GM21447 (cell line): ENCODE results near the gene TSPAN33.

Experiments used
- ATAC-seq: cut with Tn5 transposase; IDR thresholded peaks from one replicate; pipeline ENCODE4 v1.9.1; 2021; ENCODE audit not compliant: unreplicated experiment

The TSPAN33 gene, protein sequence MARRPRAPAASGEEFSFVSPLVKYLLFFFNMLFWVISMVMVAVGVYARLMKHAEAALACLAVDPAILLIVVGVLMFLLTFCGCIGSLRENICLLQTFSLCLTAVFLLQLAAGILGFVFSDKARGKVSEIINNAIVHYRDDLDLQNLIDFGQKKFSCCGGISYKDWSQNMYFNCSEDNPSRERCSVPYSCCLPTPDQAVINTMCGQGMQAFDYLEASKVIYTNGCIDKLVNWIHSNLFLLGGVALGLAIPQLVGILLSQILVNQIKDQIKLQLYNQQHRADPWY

DNA sequence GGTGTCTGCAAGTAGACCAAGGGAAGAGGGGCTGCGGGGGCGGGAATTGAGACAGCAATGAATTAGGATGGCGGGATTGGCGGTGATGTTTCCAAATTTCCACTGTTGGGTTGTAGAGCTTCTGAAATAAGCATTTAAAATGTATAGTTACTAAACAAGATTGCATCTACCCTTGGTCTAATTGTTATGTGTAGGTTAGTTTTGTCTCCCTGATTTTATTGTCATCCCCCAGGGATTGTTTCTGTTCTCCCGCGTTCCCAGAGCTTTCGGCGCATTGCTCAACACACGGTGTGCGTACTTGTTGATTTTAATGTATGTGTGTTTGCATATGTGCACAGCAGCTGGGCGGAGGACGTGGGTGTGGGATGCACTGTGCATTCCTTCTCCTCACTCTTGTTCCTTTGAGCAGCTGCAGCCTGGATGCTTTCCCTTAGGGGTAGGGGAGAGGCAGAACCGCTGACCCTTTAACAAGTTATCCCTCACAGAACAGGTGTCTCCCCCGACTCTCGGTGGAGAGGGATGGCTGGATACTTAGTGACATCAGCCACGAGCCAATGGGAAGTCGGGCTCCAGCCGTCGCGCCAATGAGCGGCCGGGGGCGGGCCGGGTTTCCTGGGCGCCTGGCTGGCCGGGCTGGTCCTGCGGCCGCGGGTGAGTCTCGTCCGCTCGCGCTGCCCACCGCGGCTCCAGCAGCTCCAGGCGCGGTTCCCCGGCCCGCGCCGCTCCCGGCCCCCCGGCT is at the start of gene TSPAN33:
TSS of gene TSPAN33 (plus strand) at position 613 of the 739 bp plus-strand sequence. CDS start 274 bp downstream, outside the sequence.
- ATAC-seq = peak; percentile 54

DNA sequence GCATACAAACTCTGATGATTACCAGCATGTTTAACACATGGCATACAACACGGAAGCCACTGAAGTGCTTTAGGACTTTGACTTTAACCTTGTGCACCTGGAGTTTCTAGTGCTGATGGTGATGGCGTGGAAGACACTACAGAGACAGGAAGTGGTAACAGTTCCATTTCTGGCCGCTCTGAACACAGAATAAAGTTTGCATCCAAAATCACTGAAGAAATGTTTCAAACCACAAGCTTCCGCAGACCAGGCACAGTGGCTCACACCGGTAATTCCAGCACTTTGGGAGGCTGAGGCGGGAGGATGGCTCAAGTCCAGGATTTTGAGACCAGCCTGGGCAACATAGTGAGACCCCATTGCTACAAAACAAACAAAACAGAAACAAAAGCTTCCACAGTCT is 49.2 kb upstream of the TSPAN33 start:
- peak; percentile 90 for ATAC-seq

DNA sequence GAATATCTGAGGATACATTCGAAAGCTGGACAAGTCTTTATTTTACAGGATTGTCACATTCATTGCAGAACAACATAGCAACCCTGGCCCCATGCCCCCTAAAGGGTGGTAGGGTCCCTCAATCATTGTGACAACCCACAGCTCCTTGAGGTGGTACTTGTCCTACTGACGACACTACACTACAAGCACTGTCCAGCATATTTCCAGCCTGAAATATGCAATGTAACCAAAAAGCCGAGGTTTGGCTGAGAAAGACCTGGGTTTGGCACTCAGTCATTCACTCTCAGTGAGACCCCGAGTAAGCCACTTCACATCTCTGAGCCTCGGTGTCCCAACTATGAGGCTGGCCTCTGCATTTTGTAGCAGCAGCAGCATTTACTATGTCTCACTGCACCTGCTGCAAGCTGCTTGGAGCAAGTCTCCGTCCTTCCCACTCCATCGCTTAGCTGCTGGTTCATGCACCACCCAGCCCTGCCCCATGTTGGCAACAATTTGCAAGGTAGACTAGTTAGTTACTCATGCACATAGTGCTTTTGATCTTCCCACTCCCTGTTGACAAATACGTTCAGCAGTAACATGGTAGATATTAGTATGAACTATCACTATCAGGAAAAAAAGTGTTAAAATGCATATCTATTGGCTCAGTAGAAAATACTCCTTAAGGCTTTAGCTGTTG is 46.0 kb upstream of the TSPAN33 start:
- no peak for ATAC-seq

DNA sequence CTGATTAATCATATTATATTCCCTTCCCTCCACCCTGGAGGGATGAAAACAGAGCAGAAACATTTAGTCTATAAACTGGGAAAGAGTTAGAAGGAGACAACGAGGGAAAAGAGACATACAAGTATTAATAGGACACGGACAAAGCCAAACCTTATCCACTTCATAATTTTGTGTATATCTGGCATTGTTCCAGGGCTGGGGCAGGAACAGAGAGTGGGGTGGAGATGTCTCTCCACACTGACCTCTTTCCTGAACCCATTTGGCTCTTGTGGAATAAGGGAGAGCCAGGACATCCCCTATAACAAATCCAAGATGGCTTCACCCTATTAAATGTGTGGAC is 43.7 kb upstream of the TSPAN33 start:
- no peak for ATAC-seq

DNA sequence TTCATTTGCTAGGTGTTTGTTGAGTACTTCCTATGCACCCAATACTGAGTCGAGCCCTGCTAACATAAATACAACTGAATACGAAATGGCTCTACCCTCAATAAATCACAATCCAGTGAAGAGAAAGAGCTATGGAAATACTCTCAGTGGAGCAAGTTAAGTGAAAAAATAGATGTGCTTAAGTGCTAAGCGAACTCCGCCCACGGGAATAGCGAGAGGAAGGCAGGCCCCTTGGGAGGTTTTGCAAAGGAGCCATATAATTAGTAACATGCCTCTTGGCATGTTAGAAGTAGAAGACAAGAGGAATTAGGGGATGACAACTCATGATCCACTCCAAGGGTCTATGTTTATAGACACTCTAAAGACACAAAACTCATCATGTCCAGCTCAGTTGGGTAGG is 42.8 kb upstream of the TSPAN33 start:
- ATAC-seq = no peak

DNA sequence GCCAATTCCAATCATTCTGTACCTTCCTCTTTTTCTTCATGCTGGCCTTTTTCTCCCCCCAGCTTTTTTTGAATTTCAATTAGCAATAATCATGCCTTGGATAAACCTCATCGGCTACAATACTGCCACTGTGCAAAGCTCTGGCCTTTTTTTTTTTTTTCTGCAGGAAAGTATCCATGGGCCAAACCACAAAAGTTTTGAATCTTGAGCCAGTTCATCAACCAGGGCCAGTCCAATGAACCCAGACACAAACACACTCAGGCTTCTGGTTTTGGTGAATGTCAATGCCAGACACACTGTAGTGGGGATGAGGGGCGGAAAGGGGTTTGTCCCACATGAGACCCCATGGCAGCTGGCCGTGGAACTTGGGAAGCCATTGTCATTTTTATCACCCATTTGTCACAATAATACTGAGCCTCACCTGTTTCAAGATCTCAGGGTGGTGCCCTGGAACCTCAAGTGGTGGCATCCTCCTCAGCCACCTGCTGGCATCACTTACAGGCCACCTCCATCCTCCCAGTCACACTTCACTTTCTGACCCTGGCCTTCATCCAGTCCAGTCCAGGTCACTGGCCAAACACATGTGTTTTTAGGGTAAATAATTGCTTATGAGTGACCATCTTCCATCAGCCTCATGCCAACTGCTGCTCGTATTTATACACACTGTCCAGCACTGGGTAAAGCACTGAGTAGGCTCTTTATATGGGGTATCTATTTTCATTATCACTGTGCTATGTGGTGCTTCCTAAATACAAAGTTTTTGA is 40.8 kb upstream of the TSPAN33 start:
- no peak for ATAC-seq

DNA sequence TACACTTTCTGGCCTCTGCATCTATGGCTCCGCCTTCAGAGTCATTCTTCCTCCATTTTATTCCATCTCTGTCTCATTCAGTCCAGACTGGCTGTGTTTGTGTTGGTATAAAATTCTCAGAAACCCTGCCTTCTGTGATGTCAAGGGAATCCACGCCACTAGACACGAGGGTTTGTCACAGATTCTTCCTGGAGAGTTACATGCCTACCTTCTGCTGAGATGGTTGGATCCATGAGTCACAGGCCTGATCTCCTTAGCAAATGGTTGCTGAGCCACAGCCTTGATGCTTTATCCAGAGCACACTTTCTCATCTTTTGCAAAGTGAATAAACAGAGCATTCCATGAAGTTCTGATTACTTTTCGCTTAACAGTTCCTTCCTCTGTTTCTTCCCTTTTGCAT is 35.9 kb upstream of the TSPAN33 start:
- no peak for ATAC-seq

DNA sequence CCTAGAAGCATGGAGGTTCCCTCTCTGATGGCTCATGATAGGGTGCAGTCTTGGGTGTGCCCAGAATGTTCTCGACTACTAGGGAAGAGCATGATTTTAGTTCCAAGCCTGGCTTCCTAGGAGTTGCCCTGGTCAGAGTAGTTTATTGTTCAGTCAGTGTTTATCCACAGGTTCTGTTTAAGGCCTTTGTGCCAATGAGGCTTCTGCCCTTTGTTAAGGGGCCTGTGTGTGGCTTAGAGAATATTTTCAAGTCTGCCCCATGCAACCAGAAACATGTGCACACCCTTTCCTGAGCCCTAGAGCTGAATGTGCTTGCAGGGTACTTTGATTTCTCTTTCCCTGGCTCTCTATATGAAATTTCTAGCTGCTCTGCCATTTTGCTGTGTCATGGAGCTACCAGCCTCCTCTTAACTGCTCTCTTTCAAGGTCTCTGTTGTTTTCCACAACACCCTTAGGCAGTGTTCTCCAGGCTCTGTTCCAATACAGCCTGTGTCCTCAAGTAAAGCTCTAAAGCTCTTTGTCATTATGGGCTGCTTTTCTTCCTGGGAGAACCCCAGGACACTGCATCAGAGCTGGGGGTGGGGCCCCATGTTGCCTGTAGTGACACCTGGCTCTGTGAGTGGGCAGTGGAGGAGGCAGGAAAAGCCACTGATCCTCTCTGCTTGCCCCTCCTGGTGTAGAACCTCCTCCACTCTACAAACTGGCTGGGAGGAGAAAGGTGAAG is 34.1 kb upstream of the TSPAN33 start:
- no peak for ATAC-seq

DNA sequence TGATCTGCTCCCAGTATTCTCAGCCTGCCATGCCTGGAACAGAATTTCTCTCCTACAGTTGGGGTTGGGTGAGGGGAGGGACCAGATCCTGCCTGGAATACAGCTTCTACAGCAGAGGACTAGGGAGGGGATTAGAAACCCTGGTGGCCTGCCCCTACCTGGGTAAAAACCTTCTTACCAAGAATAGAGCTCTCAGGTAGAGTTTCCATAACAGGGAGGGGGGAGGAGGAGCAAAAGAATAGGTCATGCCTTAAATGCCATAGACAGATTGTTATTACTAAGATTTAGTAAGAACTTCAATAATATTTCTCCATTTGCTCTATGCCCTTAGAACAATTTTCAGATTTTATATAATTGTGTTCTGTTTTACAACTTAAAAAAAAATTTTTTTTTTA is 33.5 kb upstream of the TSPAN33 start:
- ATAC-seq = no peak

DNA sequence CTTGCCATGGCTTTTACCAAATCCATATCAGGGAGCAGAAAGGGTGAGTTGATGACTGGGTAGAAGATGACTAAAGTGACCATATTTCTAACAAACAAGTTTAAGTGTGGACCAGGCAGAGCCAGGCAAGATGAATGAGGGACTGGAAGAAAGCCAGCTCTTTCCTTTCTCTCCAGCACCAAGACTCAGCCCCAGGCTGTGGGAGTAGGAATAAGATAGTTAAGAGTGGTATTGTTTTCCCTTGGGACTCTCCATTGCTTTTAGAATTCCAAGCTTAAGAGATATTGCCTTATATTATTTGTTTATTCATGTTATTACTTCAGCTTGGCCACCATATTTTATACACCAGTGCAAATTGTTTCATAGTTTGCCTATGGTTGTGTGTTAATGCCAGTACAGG is 28.8 kb upstream of the TSPAN33 start:
- no peak for ATAC-seq

DNA sequence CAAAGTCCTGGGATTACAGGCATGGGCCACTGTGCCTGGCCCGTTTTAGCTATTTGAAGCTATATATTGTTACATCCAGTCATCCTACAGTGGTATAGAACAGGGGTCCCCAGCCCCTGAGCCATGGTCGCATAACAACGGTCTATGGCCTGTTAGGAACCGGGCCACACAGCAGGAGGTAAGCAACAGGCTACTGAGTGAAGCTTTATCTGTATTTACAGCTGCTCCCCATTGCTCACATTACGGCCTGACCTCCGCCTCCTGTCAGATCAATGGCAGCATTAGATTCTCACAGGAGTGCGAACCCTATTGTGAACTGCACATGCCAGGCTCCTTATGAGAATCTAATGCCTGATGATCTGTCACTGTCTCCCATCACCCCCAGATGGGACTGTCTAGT is 26.3 kb upstream of the TSPAN33 start:
- no peak for ATAC-seq

DNA sequence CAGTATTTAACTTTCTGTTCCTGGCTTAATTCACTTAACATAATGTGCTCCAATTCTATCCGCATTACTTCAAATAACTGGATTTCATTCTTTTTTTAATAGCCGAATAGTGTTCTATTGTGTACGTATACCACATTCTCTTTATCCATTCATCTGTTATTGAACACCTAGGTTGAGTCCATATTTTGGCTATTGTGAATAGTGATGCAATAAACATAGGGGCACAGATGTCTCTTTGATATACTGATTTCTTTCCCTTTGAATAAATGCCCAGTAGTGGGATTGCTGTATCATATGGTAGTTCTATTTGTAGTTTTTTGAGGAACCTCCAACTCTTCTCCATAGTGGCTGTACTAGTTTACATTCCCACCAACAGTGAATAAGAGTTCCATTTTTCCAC is 25.5 kb upstream of the TSPAN33 start:
- ATAC-seq = no peak

DNA sequence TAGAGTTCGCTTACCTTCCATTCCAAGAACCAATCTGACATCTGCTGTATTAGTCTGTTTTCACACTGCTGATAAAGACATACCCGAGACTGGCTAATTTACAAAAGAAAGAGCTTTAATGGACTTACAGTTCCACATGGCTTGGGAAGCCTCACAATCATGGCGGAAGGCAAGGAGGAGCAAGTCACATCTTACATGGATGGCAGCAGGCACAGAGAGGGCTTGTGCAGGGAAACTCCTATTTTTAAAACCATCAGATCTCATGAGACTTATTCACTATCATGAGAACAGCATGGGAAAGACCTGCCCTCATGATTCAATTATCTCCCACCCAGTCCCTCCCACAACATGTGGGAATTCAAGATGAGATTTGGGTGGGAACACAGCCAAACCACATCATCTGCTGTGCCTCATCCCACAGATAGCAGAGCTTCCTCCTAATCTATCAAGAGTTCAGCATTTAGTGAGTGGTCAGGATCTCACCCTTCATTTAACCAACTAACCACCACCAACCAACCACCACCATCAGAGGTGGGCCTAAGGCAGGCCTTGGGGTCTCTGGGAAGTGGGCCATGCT is 22.9 kb upstream of the TSPAN33 start:
- ATAC-seq = peak; percentile 2

DNA sequence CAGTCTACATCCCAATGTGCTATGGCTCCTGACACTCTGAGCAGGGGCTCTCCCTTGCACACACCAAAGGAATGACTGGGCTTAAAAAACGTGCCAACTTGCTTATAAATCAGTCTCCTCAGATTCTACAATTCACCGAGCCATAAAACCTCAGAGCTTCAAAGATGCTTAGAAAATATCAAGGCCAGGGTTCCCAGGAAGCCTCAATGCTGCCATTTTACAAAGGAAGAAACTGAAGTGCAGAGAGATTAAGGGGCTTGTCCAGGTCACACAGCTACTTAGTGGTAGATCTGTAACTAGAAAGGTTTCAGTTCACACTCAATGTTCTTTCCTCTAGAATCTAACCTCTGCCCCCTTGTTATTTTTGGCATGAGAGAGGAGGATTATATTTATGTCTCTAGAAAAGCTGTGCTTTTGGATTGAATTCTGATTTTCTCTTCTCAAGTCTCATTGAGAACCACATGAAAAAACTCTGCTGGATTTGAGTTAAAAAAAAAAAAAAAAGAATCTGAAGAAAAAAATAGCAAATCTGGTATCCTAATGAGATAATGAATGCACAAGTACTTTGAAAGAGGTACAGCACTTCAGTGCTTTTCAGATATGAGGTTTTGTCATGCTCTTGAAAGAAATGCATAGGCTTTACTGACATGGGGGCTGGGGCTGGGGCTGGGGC is 22.3 kb upstream of the TSPAN33 start:
- ATAC-seq = peak; percentile 56

DNA sequence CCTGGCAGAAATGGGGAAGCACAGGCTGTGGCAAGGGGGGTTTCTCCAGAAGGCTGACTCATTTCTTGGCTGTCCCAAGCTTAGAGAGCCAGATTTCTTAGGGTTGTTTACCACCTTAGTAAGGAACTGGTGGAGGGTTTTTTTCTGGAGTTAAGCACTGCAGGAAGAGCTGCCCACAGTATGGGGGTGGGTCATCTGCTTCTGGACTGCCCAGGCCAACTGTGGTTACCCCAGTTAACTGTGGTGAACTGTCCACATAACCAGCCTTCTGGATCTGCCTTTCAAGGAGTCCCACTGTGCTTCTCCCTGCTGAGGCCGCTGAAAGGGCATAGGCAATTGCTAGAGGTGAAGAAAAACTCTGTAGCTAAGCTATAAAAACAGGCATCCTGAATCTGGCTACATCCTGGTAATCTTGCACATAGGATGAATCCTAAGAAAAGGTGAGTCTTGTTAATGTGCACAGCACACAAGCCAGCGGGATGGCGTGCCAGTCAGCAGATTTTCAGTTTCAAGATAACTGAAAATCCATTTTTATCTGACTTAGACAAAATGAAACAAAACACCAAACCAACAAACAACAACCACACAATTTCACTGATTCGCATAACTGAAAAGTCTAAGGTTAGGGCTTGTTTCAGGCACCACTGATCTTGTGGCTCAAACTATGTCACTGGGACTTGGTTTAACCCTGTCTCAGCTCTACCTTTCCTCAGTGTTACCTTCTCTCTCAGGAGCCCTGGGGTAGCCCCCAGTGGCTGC is 21.6 kb upstream of the TSPAN33 start:
- ATAC-seq = peak; percentile 71

DNA sequence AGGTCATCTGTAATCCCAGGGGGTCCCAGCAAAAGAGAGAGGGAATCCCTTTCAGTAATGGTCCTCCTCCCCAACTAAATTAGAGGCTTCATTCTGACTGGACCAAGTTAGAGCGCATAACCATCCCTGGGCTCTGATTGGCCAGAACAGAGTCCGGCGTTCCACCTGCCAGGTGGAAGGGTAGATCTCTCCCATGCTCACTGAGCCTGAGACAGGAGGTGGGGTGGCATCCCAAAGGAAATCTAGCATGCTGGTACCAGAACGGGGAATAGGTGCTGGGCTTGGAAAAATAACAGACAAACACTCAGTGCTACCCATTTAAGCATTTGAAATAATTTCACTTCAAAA is 21.0 kb upstream of the TSPAN33 start:
- no peak for ATAC-seq

DNA sequence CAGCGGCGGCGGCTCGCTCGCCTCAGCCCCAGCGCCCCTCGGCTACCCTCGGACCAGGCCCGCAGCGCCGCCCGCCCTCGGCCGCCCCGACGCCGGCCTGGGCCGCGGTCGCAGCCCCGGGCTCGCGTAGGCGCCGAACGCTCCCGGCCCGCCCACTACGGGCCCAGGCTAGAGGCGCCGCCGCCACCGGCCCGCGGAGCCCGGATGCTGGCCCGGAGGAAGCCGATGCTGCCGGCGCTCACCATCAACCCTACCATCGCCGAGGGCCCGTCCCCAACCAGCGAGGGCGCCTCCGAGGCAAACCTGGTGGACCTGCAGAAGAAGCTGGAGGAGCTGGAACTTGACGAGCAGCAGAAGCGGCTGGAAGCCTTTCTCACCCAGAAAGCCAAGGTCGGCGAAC is 18.2 kb upstream of the TSPAN33 start:
- ATAC-seq = no peak

DNA sequence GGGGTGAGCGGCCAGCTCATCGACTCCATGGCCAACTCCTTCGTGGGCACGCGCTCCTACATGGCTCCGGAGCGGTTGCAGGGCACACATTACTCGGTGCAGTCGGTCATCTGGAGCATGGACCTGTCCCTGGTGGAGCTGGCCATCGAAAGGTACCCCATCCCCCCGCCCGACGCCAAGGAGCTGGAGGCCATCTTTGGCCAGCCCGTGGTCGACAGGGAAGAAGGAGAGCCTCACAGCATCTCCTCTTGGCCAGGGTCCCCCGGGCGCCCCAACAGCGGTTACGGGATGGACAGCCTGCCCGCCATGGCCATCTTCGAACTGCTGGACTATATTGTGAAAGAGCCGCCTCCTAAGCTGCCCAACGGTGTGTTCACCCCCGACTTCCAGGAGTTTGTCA is 17.4 kb upstream of the TSPAN33 start:
- no peak for ATAC-seq

DNA sequence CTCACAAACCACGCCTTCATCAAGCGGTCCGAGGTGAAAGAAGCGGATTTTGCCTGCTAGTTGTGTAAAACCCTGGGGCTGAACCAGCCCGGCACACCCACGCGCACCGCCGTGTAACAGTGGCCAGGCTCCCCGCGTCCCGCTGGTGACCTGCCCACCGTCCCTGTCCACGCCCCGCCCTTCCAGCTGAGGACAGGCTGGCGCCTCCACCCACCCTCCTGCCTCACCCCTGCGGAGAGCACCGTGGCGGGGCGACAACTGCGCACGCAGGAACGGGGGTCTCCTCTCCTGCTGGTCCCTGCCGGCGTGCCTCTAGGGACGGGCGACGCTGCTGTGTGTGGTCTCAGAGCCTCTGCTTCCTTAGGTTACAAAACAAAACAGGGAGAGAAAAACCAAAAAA is 16.9 kb upstream of the TSPAN33 start:
- no peak for ATAC-seq
